ENCODE results near the gene UBE2Q2. TPM values are rescaled to one million over a fixed set of nuclear protein-coding genes. Genes with fewer than 3 reads are reported as not detected.

Gene UBE2Q2
- total and polyA plus RNA-seq, 9 of the 15 experiments (the other 6 are each of a cell fraction or from before 2014, with no cell fraction given): 6.2 to 24.0 (median 16.2) TPM

DNA sequence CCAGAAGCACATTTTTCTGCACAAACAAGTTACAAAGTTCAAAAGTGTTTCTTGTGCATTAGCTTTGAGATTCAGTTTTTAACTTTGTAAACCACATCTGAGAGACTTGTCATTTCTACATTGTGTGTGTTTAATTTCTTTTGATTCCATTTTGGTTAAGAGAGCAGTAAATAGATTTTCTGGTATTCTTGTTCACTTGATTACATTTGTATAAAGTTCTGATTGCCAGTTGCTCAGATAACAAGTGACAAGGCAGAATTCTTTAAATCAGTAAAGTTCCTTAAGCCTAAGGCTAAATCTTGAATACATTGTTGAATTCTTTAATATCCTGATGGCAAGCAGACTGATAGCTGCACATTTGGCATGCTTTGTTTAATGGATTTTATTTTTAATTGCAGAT is 57.3 kb downstream of the UBE2Q2 start:
- H3K27ac ChIP-seq (ENCODE audit: extremely low read depth, low read depth, low read length): no peak overlapping the region
- no peaks in the 10 kb centered on the region for H3K9me1 ChIP-seq (ENCODE audit: control insufficient read depth, insufficient read depth, low read length)
- in situ Hi-C loops (cut with MboI): no loop called here
- H3K9ac ChIP-seq (ENCODE audit: insufficient read depth in 1 of 2, low read depth in 2 of 2, low read length in 2 of 2): no peak overlapping the region
- H3K4me2 ChIP-seq (ENCODE audit: insufficient read depth, low read length): no peak overlapping the region
- DNase-seq (ENCODE audit: extremely low read depth in 1 of 4, low spot score in 3 of 4) (no peak), FAIRE-seq (no peak), ATAC-seq (no peak)
- H4K20me1 ChIP-seq (replicated peaks; ENCODE audit: control insufficient read depth, insufficient read depth, low read length): no peaks in the 10 kb centered on the region
- H3K4me3 ChIP-seq: no peak overlapping the region
- H2AFZ ChIP-seq (ENCODE audit: low read depth, low read length): no peak overlapping the region
- H3K4me1 ChIP-seq (replicated peaks in 1 of 2; ENCODE audit: control insufficient read depth in 2 of 2, insufficient read depth in 2 of 2, low read length in 2 of 2): peaks cover 19 to 32% of the 10 kb centered on the region in 2 experiments
- peaks cover 17% of the 10 kb centered on the region for H3K79me2 ChIP-seq (ENCODE audit: control insufficient read depth, insufficient read depth, low read length)
- ChIA-PET POLR2A (no interaction called here), CTCF (ENCODE audit: low intra/inter-chr PET ratio) (no interaction called here)
- peak; percentile 50 for TF ChIP-seq NFE2 (IDR thresholded peaks at IDR 0.05; ENCODE audit: low read depth)
- peak; percentile 42 to 43; a peak in 3 of 4 replicates for TF ChIP-seq KDM1A (IDR thresholded peaks at IDR 0.05)
- TF ChIP-seq TAF7 (tag; IDR thresholded peaks at IDR 0.05): no peak
- TF ChIP-seq NFYB (IDR thresholded peaks at IDR 0.05; ENCODE audit: extremely low read depth, insufficient read length): no peak
- TF ChIP-seq DACH1 (IDR thresholded peaks at IDR 0.05; ENCODE audit: partially characterized antibody): no peak
- no peak for TF ChIP-seq RBM25 (IDR thresholded peaks at IDR 0.05; ENCODE audit: low read depth, low read length, severe bottlenecking)
- TF ChIP-seq ATF1 (CRISPR knock-in tag; IDR thresholded peaks at IDR 0.05): no peak
- no peak for TF ChIP-seq ATF1 (tag; IDR thresholded peaks at IDR 0.05)
- TF ChIP-seq, protein P1, sequence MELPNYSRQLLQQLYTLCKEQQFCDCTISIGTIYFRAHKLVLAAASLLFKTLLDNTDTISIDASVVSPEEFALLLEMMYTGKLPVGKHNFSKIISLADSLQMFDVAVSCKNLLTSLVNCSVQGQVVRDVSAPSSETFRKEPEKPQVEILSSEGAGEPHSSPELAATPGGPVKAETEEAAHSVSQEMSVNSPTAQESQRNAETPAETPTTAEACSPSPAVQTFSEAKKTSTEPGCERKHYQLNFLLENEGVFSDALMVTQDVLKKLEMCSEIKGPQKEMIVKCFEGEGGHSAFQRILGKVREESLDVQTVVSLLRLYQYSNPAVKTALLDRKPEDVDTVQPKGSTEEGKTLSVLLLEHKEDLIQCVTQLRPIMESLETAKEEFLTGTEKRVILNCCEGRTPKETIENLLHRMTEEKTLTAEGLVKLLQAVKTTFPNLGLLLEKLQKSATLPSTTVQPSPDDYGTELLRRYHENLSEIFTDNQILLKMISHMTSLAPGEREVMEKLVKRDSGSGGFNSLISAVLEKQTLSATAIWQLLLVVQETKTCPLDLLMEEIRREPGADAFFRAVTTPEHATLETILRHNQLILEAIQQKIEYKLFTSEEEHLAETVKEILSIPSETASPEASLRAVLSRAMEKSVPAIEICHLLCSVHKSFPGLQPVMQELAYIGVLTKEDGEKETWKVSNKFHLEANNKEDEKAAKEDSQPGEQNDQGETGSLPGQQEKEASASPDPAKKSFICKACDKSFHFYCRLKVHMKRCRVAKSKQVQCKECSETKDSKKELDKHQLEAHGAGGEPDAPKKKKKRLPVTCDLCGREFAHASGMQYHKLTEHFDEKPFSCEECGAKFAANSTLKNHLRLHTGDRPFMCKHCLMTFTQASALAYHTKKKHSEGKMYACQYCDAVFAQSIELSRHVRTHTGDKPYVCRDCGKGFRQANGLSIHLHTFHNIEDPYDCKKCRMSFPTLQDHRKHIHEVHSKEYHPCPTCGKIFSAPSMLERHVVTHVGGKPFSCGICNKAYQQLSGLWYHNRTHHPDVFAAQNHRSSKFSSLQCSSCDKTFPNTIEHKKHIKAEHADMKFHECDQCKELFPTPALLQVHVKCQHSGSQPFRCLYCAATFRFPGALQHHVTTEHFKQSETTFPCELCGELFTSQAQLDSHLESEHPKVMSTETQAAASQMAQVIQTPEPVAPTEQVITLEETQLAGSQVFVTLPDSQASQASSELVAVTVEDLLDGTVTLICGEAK (IDR thresholded peaks at IDR 0.05): peak; percentile 88
- TF ChIP-seq, protein P1 (CRISPR knock-in tag; IDR thresholded peaks at IDR 0.05): peak; percentile 65; the same call in 1 of the 2 replicates
- no peak for TF ChIP-seq TFE3 (CRISPR knock-in tag; IDR thresholded peaks at IDR 0.05)
- H3K36me3 ChIP-seq (ENCODE audit: control insufficient read depth, insufficient read depth, low read length): peaks cover 46% of the 10 kb centered on the region
- H3K9me3 ChIP-seq (replicated peaks; ENCODE audit: control insufficient read depth, insufficient read depth, low read depth, low read length): no peaks in the 10 kb centered on the region
- no TSS peak for BruUV-seq (replicated peaks)
- intact Hi-C loops (cut with micrococcal nuclease): loop anchor here (5.0 kb wide), 1 partner anchor 88 kb away; no protein-coding TSS in a partner anchor
- H3K27me3 ChIP-seq (ENCODE audit: control insufficient read depth in 2 of 2, insufficient read depth in 2 of 2, low read length in 2 of 2): no peaks in the 10 kb centered on the region

Data from K562 (cell line).